H1 (cell line): ENCODE data around the gene DDX51. TPM values are rescaled to one million over a fixed set of nuclear protein-coding genes. Genes with fewer than 3 reads are reported as not detected.

Experiments
- CHD1 ChIP-seq: IDR thresholded peaks from 2 replicates; pipeline ENCODE4 v1.6.1; 2012; ENCODE audit warnings: low read depth, low read length, improper control_type of control experiment
- JUND ChIP-seq: IDR thresholded peaks from 2 replicates; pipeline ENCODE4 v1.6.1; 2011; ENCODE audit warnings: mild to moderate bottlenecking, improper control_type of control experiment, low read length
- POU5F1 ChIP-seq: IDR thresholded peaks from 2 replicates; pipeline ENCODE4 v1.6.1; 2011; ENCODE audit warnings: low read depth, mild to moderate bottlenecking, low read length, moderate library complexity
- polyA plus RNA-seq, 7 experiments: library from polyadenylated mRNA; depleted of rRNA in 3 of 7; stranded (reverse) in 5 of 7; unstranded in 2 of 7; fragments of >200 nt in 5 of 7; fragments of 200-250 nt in 2 of 7; gene quantifications; 1 replicate in 5 of 7; 2 replicates in 1 of 7; 4 replicates in 1 of 7; pipeline versions ENCODE4 v1.2.1 to v1.2.3, GENCODE V29; 2011 to 2013; ENCODE audit warnings: missing spikeins in 2 of 7, mixed read lengths in 2 of 7
- total RNA-seq: library from RNA; stranded (reverse); fragmentation: NEBNext Ultra II Directional; extraction: Animal tissue kit (Norgen Biotek cat#: 25700); gene quantifications from 2 replicates; pipeline ENCODE4 v1.2.1, GENCODE V29; 2021

Gene DDX51
- total and polyA plus RNA-seq, 2 of the 8 experiments (the other 6 are each of a cell fraction or from before 2014, with no cell fraction given): 11.2 to 24.4 TPM

DNA sequence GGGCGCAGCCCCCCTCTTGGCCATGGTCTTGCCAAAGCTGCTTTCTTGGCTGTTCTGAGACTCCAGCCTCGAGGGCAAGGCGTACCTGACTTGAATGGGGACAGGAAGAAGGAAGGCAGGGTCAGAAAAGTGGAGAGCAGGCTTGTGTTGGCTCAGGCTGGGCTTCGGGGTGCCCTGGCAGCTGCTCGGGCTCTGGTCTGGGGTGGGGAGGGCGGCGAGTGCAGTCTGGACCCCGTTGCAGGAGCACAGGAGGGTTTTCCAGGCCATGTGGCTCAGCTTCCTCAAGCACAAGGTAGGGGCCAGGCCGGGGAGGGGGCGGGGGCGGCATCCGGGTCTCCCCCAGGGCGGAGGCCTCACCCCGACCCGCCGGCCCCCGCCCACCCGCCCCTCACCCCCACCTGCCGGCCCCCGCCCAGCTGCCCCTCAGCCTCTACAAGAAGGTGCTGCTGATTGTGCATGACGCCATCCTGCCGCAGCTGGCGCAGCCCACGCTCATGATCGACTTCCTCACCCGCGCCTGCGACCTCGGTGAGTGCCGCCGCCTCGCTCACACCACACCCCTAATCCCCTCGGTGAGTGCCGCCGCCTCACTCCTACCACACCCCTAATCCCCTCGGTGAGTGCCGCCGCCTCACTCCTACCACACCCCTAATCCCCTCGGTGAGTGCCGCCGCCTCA, 4.4 kb upstream of the DDX51 start (continued):
- TF ChIP-seq CHD1 (no peak), JUND (no peak), POU5F1 (no peak)
